Suprapubic skin (tissue), 4 donors: Measurements from ENCODE around the gene GAST.

ENCODE experiments used
- CTCF ChIP-seq, 2 donors: fragments of 200-600 bp in 1 of 2; fragments of 450-650 bp in 1 of 2; sonication (generic) in 1 of 2; IDR thresholded peaks; one replicate each; pipeline ENCODE4 v1.5.1; 2016 to 2019; ENCODE audit warnings: antibody characterized with exemption in 2 of 2, mild to moderate bottlenecking in 1 of 2, moderate library complexity in 1 of 2
- EP300 ChIP-seq: sonication (generic); formaldehyde crosslinking; IDR thresholded peaks from one replicate; pipeline ENCODE4 v1.6.1; 2017; ENCODE audit warnings: antibody characterized with exemption
- POLR2A ChIP-seq, 2 donors: fragments of 450-650 bp; IDR thresholded peaks; one replicate each; pipeline ENCODE4 v1.6.1; 2017; ENCODE audit warnings: antibody characterized with exemption in 2 of 2, mild to moderate bottlenecking in 2 of 2, moderate library complexity in 2 of 2
- POLR2AphosphoS5 ChIP-seq, 3 donors: sonication (generic); formaldehyde crosslinking; IDR thresholded peaks; one replicate each; pipeline ENCODE4 v1.6.1; 2017; ENCODE audit warnings: antibody characterized with exemption in 3 of 3

- TF ChIP-seq POLR2A (IDR thresholded peaks at IDR 0.05) (no peak), CTCF (IDR thresholded peaks at IDR 0.05) (no peak), POLR2AphosphoS5 (IDR thresholded peaks at IDR 0.05) (no peak), EP300 (no peak)
Observed at GRCh38 chr17:41681776-41682175, 30.4 kb upstream of the GAST start.
